Endothelial cell of umbilical vein (primary cell): ENCODE measurements around the gene CARD11. TPM values are rescaled to one million over a fixed set of nuclear protein-coding genes. Genes with fewer than 3 reads are reported as not detected.

ENCODE experiments used
- BruUV-seq: library from RNA; stranded (reverse); fragments of 400-500 nt; replicated peaks from 2 replicates; lab custom pipeline; 2021; lab: Mats Ljungman, UMichigan
- CTCF ChIA-PET: fragments of 300-600, 350-600 bp; sonication (Branson Sonifier 250); formaldehyde crosslinking; loops from one replicate; lab custom pipeline; 2021; ENCODE audit warnings: antibody characterized with exemption, inconsistent platforms; lab: Charles Lee
- POLR2A ChIA-PET: fragments of 300-600, 350-600 bp; sonication (Branson Sonifier 250); formaldehyde crosslinking; loops from one replicate; lab custom pipeline; 2021; ENCODE audit warnings: antibody characterized with exemption, inconsistent platforms; lab: Charles Lee
- DNase-seq: peaks from one replicate; pipeline ENCODE4 v3.0.0-alpha.2; 2011; ENCODE audit warnings: low read depth, low spot score
- FAIRE-seq: peaks from 2 replicates; lab custom pipeline; 2011; peaks lifted over from hg19 to GRCh38; lab: Jason Lieb, UNC
- H2AFZ ChIP-seq: 2 replicates; pipeline ENCODE4 v1.6.0; 2012; ENCODE audit warnings: low read depth, low read length, control low read depth, inconsistent platforms
- H3K27ac ChIP-seq: 2 replicates; pipeline ENCODE4 v1.5.1; 2011; ENCODE audit warnings: low read depth, mild to moderate bottlenecking, control low read depth, low read length, moderate library complexity; ENCODE audit not compliant: insufficient read depth
- H3K27me3 ChIP-seq, 2 experiments: 2 replicates each; pipeline versions ENCODE4 v1.6.0 to v1.6.1; 2011; ENCODE audit warnings: low read length in 2 of 2, mixed read lengths in 1 of 2; ENCODE audit not compliant: control insufficient read depth in 2 of 2, insufficient read depth in 2 of 2
- H3K36me3 ChIP-seq, 2 experiments: 2 replicates in 1 of 2; 3 replicates in 1 of 2; pipeline ENCODE4 v1.5.1; 2011; ENCODE audit warnings: low read length in 2 of 2, mild to moderate bottlenecking in 1 of 2, moderate library complexity in 1 of 2; ENCODE audit not compliant: control insufficient read depth in 2 of 2, insufficient read depth in 2 of 2; ENCODE audit errors: extremely low read depth in 1 of 2
- H3K4me1 ChIP-seq: 3 replicates; pipeline ENCODE4 v1.5.1; 2011; ENCODE audit warnings: mild to moderate bottlenecking, low read length; ENCODE audit not compliant: control insufficient read depth, insufficient read depth; ENCODE audit errors: extremely low read depth
- H3K4me2 ChIP-seq: 2 replicates; pipeline ENCODE4 v1.6.1; 2011; ENCODE audit warnings: low read length, control low read depth, mixed read lengths; ENCODE audit not compliant: insufficient read depth
- H3K4me3 ChIP-seq, 3 experiments: fragments of 200-600 bp in 1 of 3; sonication (generic), shearing (Covaris generic) in 1 of 3; replicated peaks in 1 of 3; 2 replicates each; pipeline ENCODE4 v1.5.1; 2011 to 2016; ENCODE audit warnings: control low read depth in 3 of 3, low read length in 3 of 3, mild to moderate bottlenecking in 2 of 3, inconsistent platforms in 1 of 3, low read depth in 1 of 3, moderate library complexity in 1 of 3; ENCODE audit not compliant: insufficient read depth in 1 of 3
- H3K79me2 ChIP-seq: 2 replicates; pipeline ENCODE4 v1.6.0; 2012; ENCODE audit warnings: low read length, inconsistent platforms; ENCODE audit not compliant: control insufficient read depth, insufficient read depth
- H3K9ac ChIP-seq: replicated peaks from 2 replicates; pipeline ENCODE3; 2011; ENCODE audit warnings: low read length, control low read depth; ENCODE audit not compliant: insufficient read depth; ENCODE audit errors: extremely low read depth
- H3K9me1 ChIP-seq: replicated peaks from 3 replicates; pipeline ENCODE4 v1.6.0; 2011; ENCODE audit warnings: mild to moderate bottlenecking, low read length; ENCODE audit not compliant: control insufficient read depth, insufficient read depth; ENCODE audit errors: extremely low read depth
- H3K9me3 ChIP-seq: replicated peaks from 2 replicates; pipeline ENCODE4 v1.5.1; 2012; ENCODE audit warnings: low read length, inconsistent platforms; ENCODE audit not compliant: control insufficient read depth, insufficient read depth
- H4K20me1 ChIP-seq: replicated peaks from 2 replicates; pipeline ENCODE3; 2011; ENCODE audit warnings: mild to moderate bottlenecking, low read length; ENCODE audit not compliant: control insufficient read depth, insufficient read depth; ENCODE audit errors: extremely low read depth
- CTCF ChIP-seq, 2 donors: IDR thresholded peaks; 1 replicate in 1 of 2; 2 replicates in 1 of 2; pipeline ENCODE4 v1.5.1; 2011; ENCODE audit warnings: low read length in 2 of 2, mild to moderate bottlenecking in 2 of 2, moderate library complexity in 2 of 2, control low read depth in 1 of 2, inconsistent platforms in 1 of 2, low read depth in 1 of 2; ENCODE audit not compliant: insufficient read depth in 1 of 2; ENCODE audit errors: extremely low read depth in 1 of 2
- EZH2 ChIP-seq: IDR thresholded peaks from 2 replicates; pipeline ENCODE4 v1.6.1; 2012; ENCODE audit warnings: borderline replicate concordance, low read depth, mild to moderate bottlenecking, moderate library complexity, low read length, inconsistent platforms; ENCODE audit not compliant: severe bottlenecking
- FOS ChIP-seq: IDR thresholded peaks from 2 replicates; pipeline ENCODE4 v1.6.1; 2011; ENCODE audit warnings: mild to moderate bottlenecking, low read length, moderate library complexity, borderline replicate concordance; ENCODE audit not compliant: insufficient read depth
- GATA2 ChIP-seq: IDR thresholded peaks from 2 replicates; pipeline ENCODE4 v1.7.0; 2011; ENCODE audit warnings: low read depth, mild to moderate bottlenecking, moderate library complexity, mixed read lengths, low read length; ENCODE audit not compliant: insufficient read length, insufficient read depth
- JUN ChIP-seq: IDR thresholded peaks from 2 replicates; pipeline ENCODE4 v1.6.1; 2011; ENCODE audit warnings: borderline replicate concordance, low read depth; ENCODE audit not compliant: insufficient read length, insufficient read depth
- MAX ChIP-seq: IDR thresholded peaks from 2 replicates; pipeline ENCODE4 v1.6.1; 2011; ENCODE audit not compliant: insufficient read depth, insufficient read length
- MYC ChIP-seq: IDR thresholded peaks from one replicate; pipeline ENCODE4 v1.6.1; 2011; ENCODE audit warnings: mild to moderate bottlenecking, low read depth, low read length
- POLR2A ChIP-seq: IDR thresholded peaks from 2 replicates; pipeline ENCODE4 v1.6.1; 2012; ENCODE audit warnings: low read depth, mild to moderate bottlenecking, control low read depth, low read length
- POLR2AphosphoS5 ChIP-seq: IDR thresholded peaks from 2 replicates; pipeline ENCODE4 v1.6.1; 2012; ENCODE audit warnings: low read depth, mild to moderate bottlenecking, control low read depth, low read length, moderate library complexity; ENCODE audit not compliant: insufficient read depth
- dilution Hi-C: fragments of 300-500 bp; cut with MboI; formaldehyde crosslinking; loops from one replicate; pipeline ENCODE4 v1.15.0; 2019; ENCODE audit warnings: low sequenced_read_pairs; ENCODE audit not compliant: extremely low pct_ligation_motif_present
- intact Hi-C: fragments of 100-400 bp; cut with micrococcal nuclease; formaldehyde crosslinking; loops from one replicate; pipeline ENCODE4 v1.10.0; 2022
- polyA plus RNA-seq, 4 experiments: library from polyadenylated mRNA; depleted of rRNA in 3 of 4; stranded (reverse) in 3 of 4; unstranded in 1 of 4; fragments of >200 nt; gene quantifications; 2 replicates each; pipeline versions ENCODE4 v1.2.1 to v1.2.3, GENCODE V29; 2011 to 2012; ENCODE audit warnings: missing spikeins in 1 of 4
- total RNA-seq: library from RNA; stranded (reverse); gene quantifications from 2 replicates; pipeline ENCODE4 v1.2.3, GENCODE V29; 2021

CARD11 gene
- total and polyA plus RNA-seq, 2 donors (not counting 3 experiments of a cell fraction or from before 2014, with no cell fraction given) = 20.4 to 41.8 TPM

GRCh38 chr7:2909043-2909442, 134.6 kb downstream of the CARD11 start:
- Histone ChIP-seq H4K20me1 (no peaks in the 10 kb centered on the region), H3K79me2 (no peaks in the 10 kb centered on the region), H2AFZ (no peak overlapping the region), H3K4me3 (no peak overlapping the region), H3K27ac (no peak overlapping the region), H3K9ac (no peak overlapping the region), H3K4me2 (no peak overlapping the region), H3K4me1 (no peaks in the 10 kb centered on the region), H3K9me3 (no peaks in the 10 kb centered on the region), H3K36me3 (peaks cover 0 to 2% of the 10 kb centered on the region in 2 experiments), H3K9me1 (no peaks in the 10 kb centered on the region), H3K27me3 (no peaks in the 10 kb centered on the region)
- no peak for TF ChIP-seq FOS
- no peak for TF ChIP-seq GATA2
- no peak for TF ChIP-seq MAX
- TF ChIP-seq JUN = no peak
- no peak for TF ChIP-seq POLR2AphosphoS5
- TF ChIP-seq POLR2A = no peak
- TF ChIP-seq CTCF (IDR thresholded peaks at IDR 0.05; ENCODE audit: extremely low read depth in 1 of 2, insufficient read depth in 1 of 2, low read depth in 1 of 2, low read length in 2 of 2) = no peak
- no peak for TF ChIP-seq EZH2
- TF ChIP-seq MYC = no peak
- ChIA-PET CTCF (no interaction called here), POLR2A (no interaction called here)
- DNase-seq = no peak
- no peak for FAIRE-seq
- no TSS peak for BruUV-seq
- intact Hi-C loops (no loop called here), dilution Hi-C loops (no loop called here)
